ENCODE data around the gene SNCA.

The SNCA gene

GRCh38 chr4:89835413-89835812, 1.5 kb downstream of the SNCA start (continued):
- no peak for TF ChIP-seq OVOL3 (tag by site-specific recombination; IDR thresholded peaks at IDR 0.05)
- no peak for TF ChIP-seq EGR2 (tag by site-specific recombination; IDR thresholded peaks at IDR 0.05; ENCODE audit: low read depth)

- H3K4me1 ChIP-seq (ENCODE audit: control insufficient read depth, insufficient read depth, low read length): no peaks in the 10 kb centered on the region; the same call in 1 of the 2 replicates
- H3K36me3 ChIP-seq (ENCODE audit: control insufficient read depth in 2 of 2, insufficient read depth in 1 of 2, low read length in 2 of 2): peaks cover 0 to 34% of the 10 kb centered on the region in 2 experiments; a peak in 1 of 3 replicates
- POLR2A ChIA-PET: no interaction called here
- CTCF ChIA-PET: no interaction called here
- H3K27ac ChIP-seq (ENCODE audit: extremely low read depth, low read depth, low read length): no peak overlapping the region
- H3K4me3 ChIP-seq (ENCODE audit: low read depth, low read length): no peak overlapping the region
- TF ChIP-seq HOXC10 (CRISPR knock-in tag; IDR thresholded peaks at IDR 0.05): no peak
- TF ChIP-seq ZSCAN30 (tag by site-specific recombination; IDR thresholded peaks at IDR 0.05): no peak
- no peaks in the 10 kb centered on the region for H3K9me3 ChIP-seq (ENCODE audit: control insufficient read depth, insufficient read depth, low read depth, low read length)
These were observed 2.3 kb downstream of the SNCA start for GRCh38 chr4:89834486-89835209.

DNA sequence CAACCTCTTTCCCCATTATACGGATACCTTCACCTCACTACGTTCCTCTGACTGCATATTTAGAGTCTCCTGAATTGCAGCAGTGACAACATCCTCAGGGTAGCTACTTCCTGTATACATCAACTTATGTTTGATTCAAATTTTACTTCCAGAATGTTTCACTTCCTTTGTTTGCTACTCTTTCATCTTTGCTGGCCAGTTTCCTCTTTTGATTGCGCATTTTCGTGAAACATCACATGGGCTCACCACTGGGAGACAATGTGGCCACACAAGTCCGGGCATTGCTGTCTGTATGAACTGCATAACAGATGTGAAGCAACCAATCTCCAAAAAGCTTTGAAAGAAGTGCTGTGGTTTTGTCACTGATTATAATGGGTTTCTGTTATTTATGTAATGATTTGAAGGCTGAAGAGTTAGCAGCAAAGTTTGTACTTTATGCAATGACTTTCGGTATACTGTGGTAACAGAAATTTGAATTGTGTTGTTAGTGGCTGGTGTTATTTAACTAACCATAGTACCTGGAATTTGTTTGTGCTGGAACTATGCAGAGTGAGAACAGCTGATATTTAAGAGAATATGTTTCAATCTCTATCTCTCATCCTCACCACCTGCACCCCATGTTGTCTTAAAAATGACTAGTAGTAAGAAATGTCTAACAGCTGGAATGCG, 7.4 kb downstream of the SNCA start:
- H3K4me3 ChIP-seq (ENCODE audit: low read depth, low read length): no peak overlapping the region
- no peak for TF ChIP-seq BCL11B (tag by site-specific recombination; IDR thresholded peaks at IDR 0.05; ENCODE audit: low read depth)
- TF ChIP-seq ZNF155 (tag by site-specific recombination; IDR thresholded peaks at IDR 0.05): no peak
- TF ChIP-seq SCRT1 (tag by site-specific recombination; IDR thresholded peaks at IDR 0.05; ENCODE audit: borderline replicate concordance): no peak
- TF ChIP-seq ZNF146 (tag by site-specific recombination; IDR thresholded peaks at IDR 0.05): no peak
- no peak for TF ChIP-seq ZNF16 (tag by site-specific recombination; IDR thresholded peaks at IDR 0.05; ENCODE audit: low read depth)
- no peak for TF ChIP-seq ZNF37A (tag by site-specific recombination; IDR thresholded peaks at IDR 0.05)
- TF ChIP-seq ZNF707 (tag by site-specific recombination; IDR thresholded peaks at IDR 0.05): no peak
- TF ChIP-seq ZNF660 (tag by site-specific recombination; IDR thresholded peaks at IDR 0.05): no peak
- no peak for TF ChIP-seq SP3 (tag by site-specific recombination; IDR thresholded peaks at IDR 0.05)
- TF ChIP-seq MZF1 (tag by site-specific recombination; IDR thresholded peaks at IDR 0.05; ENCODE audit: borderline replicate concordance): no peak
- no peak for TF ChIP-seq FEZF1 (tag by site-specific recombination; IDR thresholded peaks at IDR 0.05)
- H3K4me1 ChIP-seq (ENCODE audit: control insufficient read depth, insufficient read depth, low read length): no peaks in the 10 kb centered on the region
- CTCF ChIA-PET: interaction anchor here (0.6 kb wide), 1 partner anchor 52 kb away, joined by 4 read pairs; no protein-coding TSS in a partner anchor
- H3K36me3 ChIP-seq (ENCODE audit: control insufficient read depth in 2 of 2, insufficient read depth in 1 of 2, low read length in 2 of 2): peaks cover 0 to 44% of the 10 kb centered on the region in 2 experiments; a peak in 1 of 3 replicates
- no peak overlapping the region for H3K27ac ChIP-seq (ENCODE audit: extremely low read depth, low read depth, low read length)
- no peaks in the 10 kb centered on the region for H3K9me3 ChIP-seq (ENCODE audit: control insufficient read depth, insufficient read depth, low read depth, low read length)
- POLR2A ChIA-PET: no interaction called here

GRCh38 chr4:89823416-89823815, 13.5 kb downstream of the SNCA start:
- TF ChIP-seq GLI2 (tag by site-specific recombination; IDR thresholded peaks at IDR 0.05; ENCODE audit: borderline replicate concordance, low read depth): no peak
- TF ChIP-seq ZNF366 (tag by site-specific recombination; conservative IDR thresholded peaks at IDR 0.05): no peak
- no peak for TF ChIP-seq ZNF112 (tag by site-specific recombination; IDR thresholded peaks at IDR 0.05)
- Histone ChIP-seq H3K9me3 (ENCODE audit: control insufficient read depth, insufficient read depth, low read depth, low read length) (no peaks in the 10 kb centered on the region), H3K4me1 (ENCODE audit: control insufficient read depth, insufficient read depth, low read length) (no peaks in the 10 kb centered on the region), H3K4me3 (ENCODE audit: low read depth, low read length) (no peak overlapping the region), H3K27ac (ENCODE audit: extremely low read depth, low read depth, low read length) (no peak overlapping the region), H3K36me3 (ENCODE audit: control insufficient read depth in 2 of 2, insufficient read depth in 1 of 2, low read length in 2 of 2) (peaks cover 0 to 26% of the 10 kb centered on the region in 2 experiments; a peak in 2 of 3 replicates)
- CTCF ChIA-PET: no interaction called here
- POLR2A ChIA-PET: no interaction called here

All from HEK293 (cell line).